NB4 (cell line): ENCODE measurements around the gene TAF6.
A peak's percentile ranks its signal among the peaks of the same experiment; 100 is the strongest.

Source experiments
- DNase-seq: peaks from one replicate; pipeline ENCODE4 v3.0.0; 2010; ENCODE audit warnings: low read depth
- H3K4me3 ChIP-seq: one replicate; pipeline ENCODE4 v1.5.1; 2011; ENCODE audit warnings: mild to moderate bottlenecking, low read depth, low read length, moderate library complexity
- MAX ChIP-seq: IDR thresholded peaks from 2 replicates; pipeline ENCODE4 v1.6.1; 2011; ENCODE audit warnings: low read depth, low read length
- MYC ChIP-seq: IDR thresholded peaks from 2 replicates; pipeline ENCODE4 v1.6.1; 2011; ENCODE audit warnings: low read depth, low read length
- POLR2A ChIP-seq: IDR thresholded peaks from 2 replicates; pipeline ENCODE4 v1.6.1; 2011; ENCODE audit warnings: mild to moderate bottlenecking; ENCODE audit not compliant: insufficient read length; ENCODE audit errors: extremely low read depth
- TF ChIP-seq, protein P1 (sequence below): IDR thresholded peaks from one replicate; pipeline ENCODE4 v1.5.1; 2012; ENCODE audit warnings: low read depth, low read length

The TAF6 gene

GRCh38 chr7:100119072-100119969 is at the start of gene TAF6, which contains the start of gene CNPY4:
TAF6 (minus strand) TSS chr7:100119358; CDS start chr7:100114209, 5,149 bp downstream.
CNPY4 (plus strand) TSS chr7:100119634; CDS start chr7:100119745, 111 bp downstream.
- peak within 1 kb of the TSS; percentile 99 for H3K4me3 ChIP-seq
- peak; percentile 98 for DNase-seq
- TF ChIP-seq MAX (peak; percentile 80), MYC (peak; percentile 45), POLR2A (peak; percentile 81)
- TF ChIP-seq, protein P1, sequence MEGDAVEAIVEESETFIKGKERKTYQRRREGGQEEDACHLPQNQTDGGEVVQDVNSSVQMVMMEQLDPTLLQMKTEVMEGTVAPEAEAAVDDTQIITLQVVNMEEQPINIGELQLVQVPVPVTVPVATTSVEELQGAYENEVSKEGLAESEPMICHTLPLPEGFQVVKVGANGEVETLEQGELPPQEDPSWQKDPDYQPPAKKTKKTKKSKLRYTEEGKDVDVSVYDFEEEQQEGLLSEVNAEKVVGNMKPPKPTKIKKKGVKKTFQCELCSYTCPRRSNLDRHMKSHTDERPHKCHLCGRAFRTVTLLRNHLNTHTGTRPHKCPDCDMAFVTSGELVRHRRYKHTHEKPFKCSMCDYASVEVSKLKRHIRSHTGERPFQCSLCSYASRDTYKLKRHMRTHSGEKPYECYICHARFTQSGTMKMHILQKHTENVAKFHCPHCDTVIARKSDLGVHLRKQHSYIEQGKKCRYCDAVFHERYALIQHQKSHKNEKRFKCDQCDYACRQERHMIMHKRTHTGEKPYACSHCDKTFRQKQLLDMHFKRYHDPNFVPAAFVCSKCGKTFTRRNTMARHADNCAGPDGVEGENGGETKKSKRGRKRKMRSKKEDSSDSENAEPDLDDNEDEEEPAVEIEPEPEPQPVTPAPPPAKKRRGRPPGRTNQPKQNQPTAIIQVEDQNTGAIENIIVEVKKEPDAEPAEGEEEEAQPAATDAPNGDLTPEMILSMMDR, result no peak

DNA sequence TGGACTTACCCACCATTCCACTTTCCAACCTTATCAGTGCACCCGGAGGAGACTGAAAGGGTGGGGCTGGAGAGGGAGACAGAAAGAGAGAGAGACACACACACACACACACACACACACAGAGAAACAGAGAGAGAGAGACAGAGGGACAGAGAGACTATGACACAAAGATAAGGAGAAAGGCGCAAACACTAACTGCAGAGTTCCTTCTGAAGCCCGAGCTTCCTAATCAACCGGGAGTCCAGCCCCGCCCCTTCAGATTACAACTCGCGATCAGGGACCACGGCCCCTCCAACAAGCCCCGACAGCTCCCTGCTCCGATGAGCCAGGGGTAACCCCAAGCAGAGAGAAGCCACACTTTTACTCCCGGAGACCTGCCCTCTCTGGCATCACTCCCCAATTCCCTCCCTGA is 48.8 kb upstream of the TAF6 start:
- H3K4me3 ChIP-seq, result peak overlapping the region; percentile 27
- TF ChIP-seq MAX (no peak), POLR2A (no peak)
- DNase-seq, result peak; percentile 23

- H3K4me3 ChIP-seq, result no peak overlapping the region
- TF ChIP-seq MAX (no peak), MYC (no peak), POLR2A (no peak)
- TF ChIP-seq, protein P1, result no peak
- DNase-seq, result peak; percentile 10
These were observed 48.1 kb upstream of the TAF6 start for GRCh38 chr7:100166970-100167911.

GRCh38 chr7:100166317-100166940 is 47.3 kb upstream of the TAF6 start:
- H3K4me3 ChIP-seq, result no peak overlapping the region
- peak; percentile 8 for DNase-seq
- no peak for TF ChIP-seq MYC
- no peak for TF ChIP-seq MAX
- TF ChIP-seq POLR2A, result no peak

GRCh38 chr7:100163871-100164270 is 44.7 kb upstream of the TAF6 start:
- H3K4me3 ChIP-seq, result no peak overlapping the region
- no peak for DNase-seq
- TF ChIP-seq MAX, result no peak
- TF ChIP-seq MYC, result no peak
- TF ChIP-seq, protein P1, result no peak
- no peak for TF ChIP-seq POLR2A

GRCh38 chr7:100163006-100163531 is 43.9 kb upstream of the TAF6 start:
- TF ChIP-seq MAX, result no peak
- TF ChIP-seq, protein P1, result no peak
- TF ChIP-seq MYC, result no peak
- DNase-seq, result peak; percentile 7
- H3K4me3 ChIP-seq, result no peak overlapping the region
